ENCODE measurements around the gene BRI3BP. TPM values are rescaled to one million over a fixed set of nuclear protein-coding genes. Genes with fewer than 3 reads are reported as not detected.
"Not testable (repeated sequence)": the region's sequence is repeated elsewhere in the genome, so short reads cannot be mapped to it uniquely, and the experiment has no call there.

BRI3BP gene
- total RNA-seq, 2 donors from 2014 or later = 5.9 to 8.0 TPM

GRCh38 chr12:125070112-125070511 lies 76.7 kb downstream of the BRI3BP start:
- 78 to 88% methylated on average over 6 of the region's 6 CpGs for WGBS, 2 donors
- intact Hi-C loops (cut with DNase I) = no loop called here
- no peaks in the 10 kb centered on the region for H3K27me3 ChIP-seq
- ATAC-seq (no peak), DNase-seq (no peak)
- H3K4me3 ChIP-seq = no peak overlapping the region
- H3K36me3 ChIP-seq (replicated peaks in 1 of 2; ENCODE audit: insufficient read depth in 1 of 2, low read depth in 2 of 2) = no peaks in the 10 kb centered on the region
- H3K9me3 ChIP-seq = no peaks in the 10 kb centered on the region
- H3K4me1 ChIP-seq = peaks cover 24% of the 10 kb centered on the region
- TF ChIP-seq CTCF (IDR thresholded peaks at IDR 0.05) (no peak), POLR2A (IDR thresholded peaks at IDR 0.05) (no peak)
- H3K27ac ChIP-seq = no peak overlapping the region

- Histone ChIP-seq H3K27me3 (no peaks in the 10 kb centered on the region), H3K9me3 (no peaks in the 10 kb centered on the region), H3K4me1 (peaks cover 21% of the 10 kb centered on the region), H3K36me3 (replicated peaks in 1 of 2; ENCODE audit: insufficient read depth in 1 of 2, low read depth in 2 of 2) (no peaks in the 10 kb centered on the region), H3K4me3 (no peak overlapping the region), H3K27ac (no peak overlapping the region)
- ATAC-seq (no peak), DNase-seq (no peak)
- TF ChIP-seq CTCF (IDR thresholded peaks at IDR 0.05) (no peak), POLR2A (IDR thresholded peaks at IDR 0.05) (no peak)
- intact Hi-C loops (cut with DNase I) = no loop called here
- WGBS, 2 donors = 81 to 88% methylated on average over 9 to 11 of the region's 11 CpGs
Measured at GRCh38 chr12:125070661-125071390, 77.4 kb downstream of the BRI3BP start.

GRCh38 chr12:125071456-125071855 lies 78.0 kb downstream of the BRI3BP start:
- 84% methylated on average over 12 of the region's 12 CpGs for WGBS, 2 donors
- peaks cover 15% of the 10 kb centered on the region for H3K4me1 ChIP-seq
- intact Hi-C loops (cut with DNase I) = no loop called here

GRCh38 chr12:125072496-125072895 lies 79.1 kb downstream of the BRI3BP start:
- DNase-seq (no peak), ATAC-seq (no peak)
- Histone ChIP-seq H3K4me1 (peaks cover 7% of the 10 kb centered on the region), H3K9me3 (no peaks in the 10 kb centered on the region), H3K27me3 (no peaks in the 10 kb centered on the region), H3K36me3 (replicated peaks in 1 of 2; ENCODE audit: insufficient read depth in 1 of 2, low read depth in 2 of 2) (no peaks in the 10 kb centered on the region), H3K27ac (no peak overlapping the region), H3K4me3 (no peak overlapping the region)
- intact Hi-C loops (cut with DNase I) = no loop called here
- TF ChIP-seq CTCF (IDR thresholded peaks at IDR 0.05) (no peak), POLR2A (IDR thresholded peaks at IDR 0.05) (no peak)
- 87 to 97% methylated on average over 2 of the region's 2 CpGs for WGBS, 2 donors

More at GRCh38 chr12:125071456-125071855, 78.0 kb downstream of the BRI3BP start:
- Histone ChIP-seq H3K27me3 (no peaks in the 10 kb centered on the region), H3K4me3 (no peak overlapping the region), H3K27ac (no peak overlapping the region), H3K9me3 (no peaks in the 10 kb centered on the region), H3K36me3 (replicated peaks in 1 of 2; ENCODE audit: insufficient read depth in 1 of 2, low read depth in 2 of 2) (no peaks in the 10 kb centered on the region)
- ATAC-seq (no peak), DNase-seq (no peak)
- TF ChIP-seq CTCF (IDR thresholded peaks at IDR 0.05) (no peak), POLR2A (IDR thresholded peaks at IDR 0.05) (no peak)

- H3K9me3 ChIP-seq; H3K27ac ChIP-seq; H3K4me1 ChIP-seq; intact Hi-C loops (cut with DNase I); DNase-seq; H3K36me3 ChIP-seq (replicated peaks in 1 of 2; ENCODE audit: insufficient read depth in 1 of 2, low read depth in 2 of 2); H3K27me3 ChIP-seq; ATAC-seq; H3K4me3 ChIP-seq: not testable (repeated sequence)
- 77 to 89% methylated on average over 2 of the region's 2 CpGs for WGBS, 2 donors
Measured at GRCh38 chr12:125074294-125074693, 80.8 kb downstream of the BRI3BP start.

All from body of pancreas (tissue), 4 donors.